ENCODE results near the gene SPRN. TPM values are rescaled to one million over a fixed set of nuclear protein-coding genes. Genes with fewer than 3 reads are reported as not detected.
"Not testable (repeated sequence)": the region's sequence is repeated elsewhere in the genome, so short reads cannot be mapped to it uniquely, and the experiment has no call there.

SPRN gene
- total and polyA plus RNA-seq, 12 donors = 0.10 to 1.8 (median 0.60) TPM; not detected in 3

DNA sequence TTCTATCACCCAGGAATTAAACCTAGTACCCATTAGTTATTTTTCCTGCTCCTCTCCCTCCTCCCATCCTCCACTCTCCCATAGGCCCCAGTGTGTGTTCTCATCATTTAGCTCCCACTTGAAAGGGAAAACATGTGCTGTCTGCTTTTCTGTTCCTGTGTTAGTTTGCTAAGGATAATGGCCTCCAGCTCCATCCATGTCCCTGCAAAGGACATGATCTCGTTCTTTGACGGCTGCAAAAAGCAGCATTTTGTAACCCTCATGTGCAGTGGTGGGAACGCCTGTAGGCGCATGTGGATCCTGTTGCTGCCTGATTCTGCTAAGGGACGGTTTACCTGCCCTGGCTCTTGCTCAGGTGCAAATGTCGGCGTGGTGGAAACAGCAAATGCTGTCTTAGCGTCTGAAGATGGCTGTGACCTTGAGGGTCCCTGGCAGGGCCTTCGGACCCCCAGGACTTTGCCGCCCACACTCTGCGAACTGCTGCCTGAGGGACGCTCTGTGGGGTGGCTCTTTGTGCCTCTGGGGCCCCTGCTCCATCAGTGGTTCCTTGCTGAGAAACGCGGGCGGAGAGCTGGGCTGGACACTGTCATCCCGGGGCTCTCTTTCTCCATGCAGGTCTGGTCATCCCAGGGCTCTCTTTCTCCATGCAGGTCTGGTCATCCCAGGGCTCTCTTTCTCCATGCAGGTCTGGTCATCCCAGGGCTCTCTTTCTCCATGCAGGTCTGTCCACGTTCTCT, 36.0 kb downstream of the SPRN start:
- DNase-seq = peak in 1 of 7 donors; percentile 35

DNA sequence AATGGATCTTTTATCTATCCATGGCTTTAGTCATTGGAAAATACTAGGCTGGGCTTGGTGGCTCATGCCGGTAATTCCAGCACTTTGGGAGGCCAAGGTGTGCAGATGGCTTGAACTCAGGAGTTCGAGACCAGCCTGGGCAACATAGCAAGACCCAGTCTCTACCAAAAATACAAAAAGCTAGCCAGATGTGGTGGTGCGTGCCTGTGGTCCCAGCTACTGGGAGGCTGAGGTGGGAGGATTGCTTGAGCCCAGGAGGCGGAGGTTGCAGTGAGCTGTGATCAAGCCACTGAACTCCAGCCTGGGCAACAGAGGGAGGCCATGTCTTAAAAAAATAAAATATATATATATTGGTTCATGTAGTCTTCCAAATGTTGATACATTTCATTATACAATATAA, 37.5 kb downstream of the SPRN start:
- H3K4me1 ChIP-seq (replicated peaks in 1 of 2); H3K27ac ChIP-seq; H3K36me3 ChIP-seq (replicated peaks in 1 of 2); H3K9me3 ChIP-seq (replicated peaks in 1 of 3); H3K4me3 ChIP-seq; intact Hi-C loops (cut with DNase I); H3K27me3 ChIP-seq: not testable (repeated sequence)
- WGBS, 4 donors = 97 to 100% (median 99%) methylated on average over 4 of the region's 4 CpGs
- peak in 1 of 7 donors; percentile 2 for DNase-seq

More for the DNA sequence above, 36.0 kb downstream of the SPRN start:
- Histone ChIP-seq H3K27me3 (no peaks in the 10 kb centered on the region), H3K4me1 (replicated peaks in 1 of 2) (peaks cover 0 to 2% of the 10 kb centered on the region in 2 donors), H3K9me3 (replicated peaks in 1 of 3) (no peaks in the 10 kb centered on the region), H3K36me3 (replicated peaks in 1 of 2) (peaks cover 0 to 4% of the 10 kb centered on the region in 2 donors), H3K4me3 (no peak overlapping the region), H3K27ac (no peak overlapping the region)
- 85 to 91% (median 87%) methylated on average over 16 to 17 of the region's 17 CpGs for WGBS, 4 donors
- intact Hi-C loops (cut with DNase I) = no loop called here
- TF ChIP-seq, protein P1, sequence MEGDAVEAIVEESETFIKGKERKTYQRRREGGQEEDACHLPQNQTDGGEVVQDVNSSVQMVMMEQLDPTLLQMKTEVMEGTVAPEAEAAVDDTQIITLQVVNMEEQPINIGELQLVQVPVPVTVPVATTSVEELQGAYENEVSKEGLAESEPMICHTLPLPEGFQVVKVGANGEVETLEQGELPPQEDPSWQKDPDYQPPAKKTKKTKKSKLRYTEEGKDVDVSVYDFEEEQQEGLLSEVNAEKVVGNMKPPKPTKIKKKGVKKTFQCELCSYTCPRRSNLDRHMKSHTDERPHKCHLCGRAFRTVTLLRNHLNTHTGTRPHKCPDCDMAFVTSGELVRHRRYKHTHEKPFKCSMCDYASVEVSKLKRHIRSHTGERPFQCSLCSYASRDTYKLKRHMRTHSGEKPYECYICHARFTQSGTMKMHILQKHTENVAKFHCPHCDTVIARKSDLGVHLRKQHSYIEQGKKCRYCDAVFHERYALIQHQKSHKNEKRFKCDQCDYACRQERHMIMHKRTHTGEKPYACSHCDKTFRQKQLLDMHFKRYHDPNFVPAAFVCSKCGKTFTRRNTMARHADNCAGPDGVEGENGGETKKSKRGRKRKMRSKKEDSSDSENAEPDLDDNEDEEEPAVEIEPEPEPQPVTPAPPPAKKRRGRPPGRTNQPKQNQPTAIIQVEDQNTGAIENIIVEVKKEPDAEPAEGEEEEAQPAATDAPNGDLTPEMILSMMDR (IDR thresholded peaks at IDR 0.05) = no peak
- no peak for TF ChIP-seq POLR2A (IDR thresholded peaks at IDR 0.05)

DNA sequence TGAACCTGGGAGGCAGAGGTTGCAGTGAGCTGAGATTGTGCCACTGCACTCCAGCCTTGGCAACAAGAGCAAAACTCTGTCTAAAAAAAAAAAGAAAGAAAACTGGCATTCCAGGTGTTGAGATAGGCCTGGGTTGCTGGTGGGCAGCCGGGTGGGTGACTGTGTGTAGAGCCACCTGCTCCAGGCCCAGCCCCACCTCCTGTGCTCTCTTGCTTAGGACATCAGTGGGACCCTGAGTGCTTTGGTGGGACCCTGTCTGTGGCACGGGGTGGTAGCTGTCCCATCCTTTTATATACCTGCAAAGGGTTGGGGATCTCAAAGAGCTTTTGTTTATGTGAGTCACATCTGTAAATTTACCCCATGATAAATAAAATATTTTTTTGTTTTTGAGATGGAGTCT, 39.2 kb downstream of the SPRN start:
- WGBS, 4 donors = 91 to 98% (median 93%) methylated on average over 2 of the region's 2 CpGs
- DNase-seq = peak in 1 of 7 donors; percentile 5
- TF ChIP-seq, protein P1 (IDR thresholded peaks at IDR 0.05) = no peak
- TF ChIP-seq POLR2A (IDR thresholded peaks at IDR 0.05) = no peak
- Histone ChIP-seq H3K9me3 (replicated peaks in 1 of 3) (no peaks in the 10 kb centered on the region), H3K4me1 (replicated peaks in 1 of 2) (no peaks in the 10 kb centered on the region), H3K36me3 (replicated peaks in 1 of 2) (peaks cover 0 to 4% of the 10 kb centered on the region in 2 donors), H3K27me3 (no peaks in the 10 kb centered on the region), H3K27ac (no peak overlapping the region), H3K4me3 (no peak overlapping the region)
- intact Hi-C loops (cut with DNase I) = no loop called here

DNA sequence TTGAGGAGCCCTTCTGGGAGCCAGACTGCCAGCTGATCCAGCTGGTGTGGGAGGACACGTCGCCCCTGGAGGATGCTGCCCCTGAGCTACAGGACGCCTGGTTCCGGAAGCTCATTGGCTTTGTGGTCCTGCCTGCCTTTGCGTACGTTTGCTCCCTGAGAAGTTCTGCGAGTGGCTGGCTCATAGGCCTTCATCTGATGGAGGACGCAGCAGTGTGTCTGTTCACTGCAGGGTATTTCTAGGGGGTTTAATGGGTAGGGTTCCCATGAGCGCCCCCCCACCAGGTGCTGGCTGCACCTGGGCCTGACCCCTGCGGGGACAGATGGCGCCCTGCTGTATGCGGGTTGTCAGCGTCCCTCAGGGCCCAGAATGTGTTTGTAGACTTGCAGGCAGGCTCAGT, 40.4 kb downstream of the SPRN start:
- TF ChIP-seq, protein P1 (IDR thresholded peaks at IDR 0.05) = no peak
- TF ChIP-seq POLR2A (IDR thresholded peaks at IDR 0.05) = no peak
- peaks cover 0 to 4% of the 10 kb centered on the region in 2 donors for H3K36me3 ChIP-seq (replicated peaks in 1 of 2)
- H3K27me3 ChIP-seq = no peaks in the 10 kb centered on the region
- no peak overlapping the region for H3K27ac ChIP-seq
- intact Hi-C loops (cut with DNase I) = no loop called here
- no peak for DNase-seq
- no peak overlapping the region for H3K4me3 ChIP-seq
- WGBS, 4 donors = 88 to 97% (median 94%) methylated on average over 9 to 13 of the region's 13 CpGs
- H3K4me1 ChIP-seq (replicated peaks in 1 of 2) = peaks cover 6% of the 10 kb centered on the region in 2 donors
- no peaks in the 10 kb centered on the region for H3K9me3 ChIP-seq (replicated peaks in 1 of 3)

DNA sequence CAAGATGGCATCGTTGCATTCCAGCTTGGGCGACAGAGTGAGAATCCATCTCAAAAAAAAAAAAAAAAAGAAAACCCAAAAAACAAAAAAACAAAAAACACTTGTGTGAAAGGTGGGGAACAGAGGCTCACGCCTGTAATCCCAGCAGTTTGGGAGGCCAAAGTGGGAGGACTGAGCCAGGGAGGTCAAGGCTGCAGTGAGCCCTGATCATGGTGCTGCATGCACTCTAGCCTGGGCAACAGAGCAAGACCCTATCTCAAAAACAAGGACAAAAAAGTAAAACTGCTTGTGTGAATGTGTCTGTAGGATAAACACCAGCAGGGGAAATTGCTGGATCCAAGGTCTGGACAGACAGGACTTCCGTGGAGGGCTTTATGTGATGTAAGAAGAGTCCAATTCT, 40.9 kb downstream of the SPRN start:
- TF ChIP-seq, protein P1 (IDR thresholded peaks at IDR 0.05) = no peak
- no peak for TF ChIP-seq POLR2A (IDR thresholded peaks at IDR 0.05)
- WGBS, 4 donors = 89 to 97% (median 93%) methylated on average over 4 of the region's 4 CpGs
- H3K27ac ChIP-seq = no peak overlapping the region
- no peak for DNase-seq
- peaks cover 0 to 4% of the 10 kb centered on the region in 2 donors for H3K36me3 ChIP-seq (replicated peaks in 1 of 2)
- intact Hi-C loops (cut with DNase I) = no loop called here
- H3K9me3 ChIP-seq (replicated peaks in 1 of 3) = no peaks in the 10 kb centered on the region
- H3K27me3 ChIP-seq = no peaks in the 10 kb centered on the region
- H3K4me1 ChIP-seq (replicated peaks in 1 of 2) = peaks cover 6% of the 10 kb centered on the region in 2 donors
- no peak overlapping the region for H3K4me3 ChIP-seq
